Limb (tissue), 2 donors: Measurements from ENCODE around the gene NLK.
"Not testable (repeated sequence)": the region's sequence is repeated elsewhere in the genome, so short reads cannot be mapped to it uniquely, and the experiment has no call there.

Experiments
- DNase-seq, 2 donors: peaks; one replicate each; pipeline ENCODE4 v3.0.0-alpha.2; 2016; ENCODE audit errors: extremely low spot score in 2 of 2

The NLK gene

DNA sequence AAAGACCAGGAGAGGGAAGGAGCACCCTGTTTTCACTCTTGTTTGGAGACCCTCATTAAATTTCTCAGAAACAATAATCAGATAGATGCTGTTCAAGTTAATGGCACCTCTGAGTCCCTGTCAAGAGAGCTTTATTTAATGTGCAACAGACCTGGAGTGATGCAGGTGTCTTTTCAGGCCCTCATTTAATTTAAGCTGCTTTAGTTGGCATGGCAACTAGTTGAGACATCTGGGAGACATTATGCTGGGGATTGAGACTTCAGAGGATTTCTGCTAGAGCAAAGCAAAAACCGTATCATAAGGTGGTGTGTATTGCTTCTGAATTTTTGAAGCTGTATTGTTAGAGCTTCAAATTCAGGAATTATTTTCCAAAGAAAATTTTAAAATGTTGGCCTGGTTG lies 108.5 kb downstream of the NLK start:
- DNase-seq = no peak

DNA sequence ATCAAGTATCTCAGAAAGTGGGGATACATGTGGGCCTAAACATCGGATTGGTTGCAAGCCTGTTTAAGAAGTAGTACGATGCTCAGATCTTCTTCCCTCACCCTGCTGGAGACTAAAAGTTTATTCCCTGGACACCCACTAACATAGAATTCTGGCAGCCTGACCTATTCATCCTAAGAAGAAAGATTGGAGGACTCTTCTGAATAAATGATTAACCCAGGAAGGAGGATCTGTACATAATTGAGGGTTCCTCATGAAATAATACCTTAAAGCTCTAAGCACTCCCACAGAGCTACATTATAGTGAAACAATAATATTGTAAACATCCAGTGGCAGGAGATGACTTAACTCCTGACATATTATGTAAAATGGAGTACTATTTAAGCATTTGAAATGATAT lies 111.7 kb downstream of the NLK start:
- DNase-seq = no peak

DNA sequence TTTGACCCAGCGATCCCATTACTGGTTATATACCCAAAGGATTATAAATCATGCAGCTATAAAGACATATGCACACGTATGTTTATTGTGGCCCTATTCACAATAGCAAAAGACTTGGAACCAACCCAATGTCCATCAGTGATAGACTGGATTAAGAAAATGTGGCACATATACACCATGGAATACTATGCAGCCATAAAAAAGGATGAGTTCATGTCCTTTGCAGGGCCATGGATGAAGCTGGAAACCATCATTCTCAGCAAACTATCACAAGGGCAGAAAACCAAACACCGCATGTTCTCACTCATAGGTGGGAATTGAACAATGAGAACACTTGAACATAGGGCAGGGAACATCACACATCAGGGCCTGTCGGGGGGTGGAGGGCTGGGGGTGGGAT lies 112.9 kb downstream of the NLK start:
- DNase-seq = not testable (repeated sequence)

DNA sequence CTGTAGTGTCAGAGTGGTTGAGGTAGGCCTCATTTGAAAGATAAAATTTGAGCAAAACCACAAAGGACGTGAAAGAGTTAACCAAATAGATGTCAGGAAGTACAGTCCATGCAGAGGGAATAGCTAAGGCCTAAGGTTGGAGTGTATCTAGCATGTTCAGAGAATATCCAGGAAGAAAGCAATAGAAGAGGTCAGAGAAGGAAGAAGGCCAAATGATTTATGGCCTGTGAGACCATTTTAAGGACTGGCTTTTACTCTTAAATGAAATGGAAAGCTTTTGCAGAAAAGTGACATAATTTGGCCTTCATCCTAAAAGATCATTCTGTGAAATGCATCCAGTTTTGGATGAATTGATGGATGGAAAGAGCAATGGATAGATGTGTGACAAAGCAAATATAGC lies 116.5 kb downstream of the NLK start:
- DNase-seq = no peak

DNA sequence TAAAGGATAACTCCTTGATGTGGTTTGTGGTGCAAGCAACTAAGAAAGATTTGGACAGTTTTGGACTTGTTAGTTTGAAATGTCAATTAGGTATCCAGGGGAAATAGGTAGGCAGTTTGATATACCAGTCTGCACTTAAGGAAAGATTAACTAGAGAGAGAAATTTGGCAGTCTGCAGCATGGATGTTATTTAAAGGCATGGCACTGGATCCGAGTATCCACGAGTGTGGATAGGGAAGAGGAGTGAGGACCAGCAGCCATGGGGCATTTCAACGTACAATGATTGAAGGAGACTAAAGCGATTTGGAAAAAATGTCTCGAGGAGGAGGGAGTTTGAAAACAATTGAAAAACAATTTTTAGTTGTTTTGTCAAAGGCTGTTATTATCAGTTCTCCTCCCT lies 117.4 kb downstream of the NLK start:
- DNase-seq = no peak

DNA sequence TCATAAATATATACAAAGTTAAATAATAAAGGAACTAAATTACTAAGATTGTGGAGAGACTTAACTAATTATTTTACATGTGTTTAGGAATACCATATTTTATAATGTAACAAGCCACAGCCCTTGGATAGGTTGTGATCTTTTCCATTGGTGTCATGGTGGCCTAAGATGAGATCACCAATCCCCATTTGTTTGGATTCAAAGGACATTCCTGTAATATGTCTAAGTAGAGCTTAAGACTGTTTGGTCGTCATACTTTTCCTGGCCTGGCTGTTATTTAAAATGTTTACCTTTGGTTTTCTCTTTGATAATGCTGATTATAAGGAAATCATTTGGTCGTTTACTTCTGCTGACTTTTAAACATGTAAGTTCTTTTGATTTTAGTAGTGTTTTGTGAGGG lies 118.1 kb downstream of the NLK start:
- no peak for DNase-seq

DNA sequence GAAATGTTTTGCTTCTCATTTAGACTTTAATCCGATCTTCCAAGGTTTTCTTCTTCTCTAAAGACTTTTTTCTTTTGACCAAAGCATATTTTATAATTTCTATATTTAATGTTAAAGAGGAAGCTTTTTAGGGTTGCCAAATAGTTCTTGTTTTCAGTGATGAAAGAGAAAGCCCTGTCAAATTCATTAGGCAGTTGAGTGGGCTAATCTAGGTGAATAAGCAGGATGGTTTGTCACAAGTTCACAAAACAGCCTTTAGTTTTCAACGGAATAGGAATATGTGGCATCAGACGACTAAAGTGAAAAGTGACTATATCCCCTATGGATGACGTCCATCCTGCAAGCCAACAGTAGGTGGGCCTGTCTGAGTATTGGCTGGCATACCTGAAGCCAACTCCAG lies 118.8 kb downstream of the NLK start:
- DNase-seq = no peak

DNA sequence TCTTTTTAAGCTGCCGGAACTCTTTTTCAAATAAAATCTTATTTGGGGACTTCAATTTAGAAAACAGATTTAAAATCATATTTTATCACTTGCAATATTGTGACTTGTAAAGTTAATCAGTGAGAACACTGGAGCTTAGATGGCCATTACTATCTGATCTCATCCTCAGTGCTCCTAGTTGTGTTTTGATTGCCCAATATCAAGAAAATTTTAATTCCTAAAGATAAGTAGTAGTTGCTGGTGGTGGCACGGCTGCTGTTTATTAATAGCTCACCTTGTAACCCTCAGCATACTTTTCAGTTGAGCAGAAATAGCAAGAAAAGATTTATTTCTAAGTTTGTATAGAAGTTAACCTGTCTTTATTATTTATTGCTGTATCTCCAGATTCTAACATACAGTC lies 124.0 kb downstream of the NLK start:
- no peak for DNase-seq

DNA sequence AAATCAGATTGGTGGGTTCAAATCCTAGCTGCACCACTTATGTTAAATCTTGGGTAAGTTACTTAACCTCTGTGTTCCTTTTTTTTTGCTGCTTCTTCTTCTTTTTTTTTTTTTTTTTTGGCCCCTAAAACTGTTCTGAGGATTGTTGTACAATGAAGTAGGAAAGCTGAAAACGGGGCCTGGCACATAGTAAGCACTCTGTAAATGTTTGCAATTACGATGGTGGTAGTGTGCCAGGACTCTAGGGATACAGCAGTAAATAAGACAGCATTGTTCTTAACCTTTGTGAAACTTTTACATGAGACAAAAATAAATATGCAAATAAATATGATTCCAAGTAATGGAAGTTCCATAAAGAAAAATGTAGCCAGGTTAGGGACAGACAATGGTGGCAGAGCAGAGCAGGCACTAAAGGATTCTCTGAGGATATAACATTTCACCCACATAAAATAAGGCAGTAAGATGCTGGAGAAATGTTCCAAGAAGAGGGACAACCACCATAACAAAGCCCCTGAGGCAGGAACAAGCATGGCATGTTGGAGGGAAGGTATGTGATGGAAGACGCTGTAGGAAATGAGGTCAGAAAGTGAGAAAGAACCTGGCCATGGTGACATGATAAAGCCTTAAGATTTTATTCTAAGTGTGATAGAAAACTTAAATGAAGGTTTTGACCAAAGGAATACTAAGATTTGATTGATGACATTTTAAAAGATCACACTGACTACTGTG lies 127.3 kb downstream of the NLK start:
- no peak for DNase-seq

DNA sequence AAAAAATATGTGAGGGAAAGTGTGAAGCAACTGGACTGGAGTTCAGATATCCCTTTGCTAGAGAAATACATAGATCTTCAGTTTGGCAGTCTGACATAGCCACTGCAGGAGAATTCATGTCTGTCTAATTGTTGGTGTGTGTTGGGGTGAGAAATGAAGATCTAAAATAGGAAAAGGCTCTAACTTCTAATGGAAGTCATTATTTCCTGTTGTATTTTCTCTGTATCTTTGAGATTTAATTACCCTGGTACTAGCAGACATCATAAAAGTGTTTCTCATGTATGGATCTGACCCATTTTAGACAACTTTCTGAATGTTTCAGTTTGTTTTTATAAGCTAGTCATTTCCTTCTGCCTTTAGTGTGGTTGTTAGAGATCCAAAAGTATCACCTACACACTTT lies 128.3 kb downstream of the NLK start:
- no peak for DNase-seq

DNA sequence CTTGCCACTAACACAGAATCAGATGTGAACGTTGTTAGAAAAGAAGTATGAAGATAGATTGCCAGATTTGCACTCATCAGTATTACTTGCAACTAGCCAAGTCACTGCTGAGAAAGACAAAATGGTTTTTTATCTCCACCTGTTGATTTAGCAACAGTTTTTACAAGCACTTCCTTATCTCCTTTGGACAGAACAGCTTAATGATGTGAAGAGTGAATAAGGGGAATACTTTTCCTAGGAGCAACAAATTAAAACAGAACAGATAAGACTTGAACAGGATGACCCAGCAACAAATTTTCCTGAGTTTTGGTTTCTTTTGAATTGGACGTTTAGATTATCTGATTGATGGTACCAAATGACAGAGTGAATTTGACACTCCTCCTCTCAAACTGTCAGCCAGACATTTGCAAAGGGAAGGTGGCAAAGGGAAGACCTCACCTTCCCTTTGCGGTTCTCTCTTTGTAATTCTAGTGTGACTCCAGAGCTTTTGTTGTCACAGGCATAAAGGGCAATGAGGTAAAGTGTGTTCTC lies 130.6 kb downstream of the NLK start:
- DNase-seq = no peak

DNA sequence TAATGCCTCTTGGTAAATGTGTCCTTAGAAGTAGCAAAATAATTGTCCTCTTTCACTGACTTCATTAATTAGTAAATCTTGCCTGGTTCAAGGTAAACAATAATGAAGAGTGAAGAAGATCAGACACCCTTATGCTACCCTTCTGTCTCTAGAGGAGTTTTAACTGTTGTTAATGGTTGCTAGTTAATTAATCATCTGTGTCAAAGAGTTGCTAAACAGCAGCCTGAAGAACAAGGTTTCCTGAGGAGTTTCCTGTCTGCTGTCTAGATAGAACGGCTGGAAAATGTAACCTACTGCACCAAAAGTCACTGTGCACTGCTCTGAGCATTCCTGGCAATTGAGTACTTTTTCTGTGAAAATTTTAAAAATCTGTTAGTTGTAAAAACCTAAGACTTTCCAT lies 131.3 kb downstream of the NLK start:
- DNase-seq = no peak

DNA sequence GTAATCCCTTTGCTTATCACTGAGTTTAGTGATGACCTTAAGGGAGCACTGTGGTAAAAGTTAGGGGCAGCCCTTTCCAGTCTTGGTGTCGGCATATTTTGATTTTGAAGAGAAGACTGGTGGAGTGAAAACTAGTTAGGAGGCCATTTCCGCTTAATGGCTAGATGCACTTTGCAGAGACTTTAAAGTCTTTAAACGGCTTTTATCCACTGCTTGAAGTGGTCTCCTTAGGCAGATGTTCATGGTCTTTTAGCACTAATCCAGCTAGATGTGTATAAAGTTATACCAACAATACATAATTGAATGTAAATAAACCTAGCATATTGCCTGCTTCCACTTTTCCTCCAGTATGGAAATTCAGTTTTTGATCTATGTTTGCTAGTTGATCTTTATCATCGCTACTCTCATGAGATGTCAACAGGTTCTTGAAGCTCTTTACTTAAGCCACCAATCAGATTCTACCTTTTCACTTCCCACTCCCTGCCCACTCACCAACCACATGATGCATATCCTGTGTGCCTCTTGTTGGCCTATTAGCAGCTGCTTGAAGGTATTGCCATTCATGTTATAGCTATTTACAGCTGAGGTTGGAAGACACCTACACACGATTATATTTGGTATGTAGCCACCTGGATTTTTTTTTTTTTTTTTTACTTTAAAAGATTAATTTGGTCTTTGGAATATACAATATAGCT lies 132.0 kb downstream of the NLK start:
- no peak for DNase-seq

DNA sequence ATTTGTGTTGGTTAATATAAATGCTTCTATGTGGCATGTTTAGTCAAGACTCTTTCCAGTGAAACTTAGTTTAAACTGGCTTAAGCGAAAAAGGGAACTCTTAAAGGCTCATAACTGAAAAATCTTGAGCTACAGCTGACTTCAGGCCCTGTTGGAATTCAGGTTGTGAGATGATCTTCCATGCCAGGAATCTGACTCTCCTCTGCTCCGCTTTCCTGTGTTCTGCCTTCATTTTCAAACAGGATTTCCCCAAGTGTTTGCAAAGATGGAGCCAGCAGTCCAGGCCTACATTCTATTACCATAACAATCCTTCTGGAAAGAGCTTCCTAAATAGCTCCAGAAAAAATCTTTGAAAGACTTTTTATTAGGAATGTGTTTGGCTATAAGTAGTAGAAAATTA lies 134.9 kb downstream of the NLK start:
- no peak for DNase-seq

DNA sequence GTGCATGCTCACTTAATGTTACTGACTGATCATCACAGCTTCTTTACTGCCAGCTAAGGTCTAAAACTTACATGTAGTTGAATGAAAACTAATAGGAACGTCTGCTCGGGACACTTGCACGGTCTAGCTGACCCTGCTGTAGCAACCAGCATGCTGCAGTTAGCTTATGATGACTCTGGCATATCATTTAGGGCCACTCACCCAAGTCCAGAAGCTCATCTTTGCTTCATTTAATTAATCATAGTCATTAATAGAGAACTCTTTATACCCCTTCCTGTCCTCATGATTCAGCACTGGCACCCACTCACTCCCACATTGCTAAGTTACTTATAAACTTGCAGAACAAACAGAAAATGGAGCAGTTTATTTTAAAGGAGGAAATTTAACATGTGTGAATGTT lies 136.3 kb downstream of the NLK start:
- DNase-seq = no peak

DNA sequence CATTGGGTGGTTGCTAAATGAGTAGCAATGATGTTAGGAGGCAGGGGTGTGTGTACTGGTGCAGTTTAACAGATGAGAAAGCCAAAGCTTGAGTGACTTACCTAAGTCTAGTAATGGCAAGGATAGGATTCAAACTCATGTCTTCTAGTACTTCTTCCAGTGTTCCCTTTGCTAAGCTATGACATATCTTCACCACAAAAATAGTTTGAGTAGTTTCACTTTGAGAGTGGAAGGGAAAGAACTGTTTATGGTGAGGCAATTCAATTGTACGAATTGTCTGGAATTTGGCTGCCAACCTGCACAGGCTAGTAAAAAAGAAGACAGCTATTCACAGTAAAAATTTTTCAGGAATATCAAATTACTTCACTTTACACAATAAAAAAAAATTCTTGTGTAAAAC lies 138.0 kb downstream of the NLK start:
- DNase-seq = no peak

DNA sequence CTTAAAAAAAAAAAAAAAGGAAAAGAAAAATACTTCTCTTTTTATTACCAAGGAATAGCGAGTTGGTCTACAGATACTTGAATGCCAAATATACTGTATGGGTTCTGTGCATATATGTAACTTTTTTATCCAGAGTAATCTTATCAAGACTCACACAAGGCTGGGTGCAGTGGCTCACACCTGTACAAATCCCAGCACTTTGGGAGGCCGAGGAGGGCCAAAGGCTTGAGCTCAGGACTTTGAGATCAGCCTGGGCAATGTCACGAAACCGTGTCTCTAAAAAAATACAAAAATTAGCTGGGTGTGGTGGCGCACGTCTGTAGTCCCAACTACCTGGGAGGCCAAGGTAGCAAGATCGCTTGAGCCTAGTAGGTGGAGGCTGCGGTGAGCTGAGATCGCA lies 139.1 kb downstream of the NLK start:
- DNase-seq = no peak

DNA sequence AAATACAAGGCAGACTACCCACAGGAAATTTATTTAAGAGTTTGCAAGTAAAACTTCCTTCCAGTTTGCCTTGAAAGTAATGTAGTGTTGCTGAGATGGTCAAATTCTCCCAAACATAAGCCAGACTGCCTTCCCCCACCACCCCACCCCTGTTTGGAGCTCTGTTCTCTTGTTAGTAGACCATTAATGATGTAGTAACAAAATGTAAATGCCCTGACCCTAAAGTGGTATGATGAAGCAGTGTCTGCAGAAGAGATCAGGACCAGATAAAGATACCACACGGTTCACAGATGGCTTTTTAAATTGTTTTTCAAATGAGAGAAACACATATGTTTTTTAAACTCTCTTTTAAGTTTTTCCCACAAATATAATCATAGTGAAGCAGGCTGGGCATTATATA lies 140.1 kb downstream of the NLK start:
- DNase-seq = no peak

DNA sequence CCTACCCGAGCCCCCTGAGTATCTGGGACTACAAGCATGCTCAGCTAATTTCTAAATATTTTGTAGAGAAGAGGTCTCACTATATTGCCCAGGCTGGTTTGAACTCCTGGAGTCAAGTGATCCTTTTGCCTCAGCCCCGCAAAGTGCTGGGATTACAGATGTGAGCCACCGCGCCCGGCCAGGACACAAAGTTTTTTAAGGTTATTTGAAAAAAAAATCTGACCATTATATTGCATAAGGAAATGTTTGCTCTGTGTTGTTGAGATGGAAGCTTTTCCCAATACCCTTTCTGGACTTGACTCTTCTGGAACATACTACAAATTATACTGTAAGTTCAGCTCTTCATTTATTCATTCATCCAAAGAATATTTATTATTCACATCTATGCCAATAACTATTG lies 143.2 kb downstream of the NLK start:
- DNase-seq = no peak

DNA sequence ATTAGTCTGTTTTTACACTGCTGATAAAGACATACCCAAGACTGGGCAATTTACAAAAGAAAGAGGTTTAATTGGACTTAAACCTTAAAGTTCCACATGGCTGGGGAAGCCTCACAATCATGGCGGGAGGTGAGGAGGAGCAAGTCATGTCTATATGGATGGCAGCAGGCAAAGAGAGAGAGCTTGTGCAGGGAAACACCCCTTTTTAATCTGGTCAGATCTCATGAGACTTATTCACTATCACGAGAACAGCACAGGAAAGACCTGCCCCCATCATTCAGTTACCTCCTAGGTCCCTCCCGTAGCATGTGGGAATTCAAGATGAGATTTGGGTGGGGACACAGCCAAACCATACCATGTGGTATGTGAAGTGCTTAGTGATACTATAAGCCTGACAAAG lies 144.0 kb downstream of the NLK start:
- not testable (repeated sequence) for DNase-seq

DNA sequence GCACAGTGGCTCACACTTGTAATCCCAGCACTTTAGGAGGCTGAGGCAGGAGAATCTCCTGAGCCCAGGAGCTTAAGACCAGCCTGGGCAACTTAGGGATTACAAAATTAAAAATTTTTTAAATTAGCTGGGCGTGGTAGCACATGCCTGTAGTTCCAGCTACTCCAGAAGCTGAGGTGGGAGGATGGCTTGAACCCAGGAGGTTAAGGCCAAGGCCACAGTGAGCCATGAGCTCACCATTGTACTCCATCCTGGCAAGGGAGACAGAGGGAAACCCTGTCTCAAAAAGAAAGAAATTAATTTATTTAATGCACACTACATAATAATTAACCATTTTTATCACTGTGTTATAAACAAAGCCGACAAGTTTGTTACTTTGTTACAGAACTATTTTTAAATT lies 145.5 kb downstream of the NLK start:
- DNase-seq = no peak

DNA sequence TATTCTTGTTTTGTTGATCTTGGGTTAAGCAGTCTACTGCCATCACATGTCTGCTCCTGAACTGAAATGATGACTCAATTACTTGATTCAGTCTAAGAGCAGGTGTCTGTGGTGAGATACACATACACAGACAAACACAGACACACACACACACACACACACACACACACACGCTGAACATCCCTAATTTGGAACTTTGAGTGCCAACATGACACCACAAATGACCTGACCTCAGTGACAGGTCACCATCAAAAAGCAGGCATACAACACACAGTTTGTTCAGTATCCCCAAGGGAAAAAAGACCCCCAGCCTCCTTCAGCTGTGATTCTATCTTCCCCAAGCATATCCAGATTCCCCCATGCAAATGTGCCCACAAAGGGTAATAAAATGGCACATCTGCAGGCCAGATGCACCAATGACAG lies 146.4 kb downstream of the NLK start:
- no peak for DNase-seq

DNA sequence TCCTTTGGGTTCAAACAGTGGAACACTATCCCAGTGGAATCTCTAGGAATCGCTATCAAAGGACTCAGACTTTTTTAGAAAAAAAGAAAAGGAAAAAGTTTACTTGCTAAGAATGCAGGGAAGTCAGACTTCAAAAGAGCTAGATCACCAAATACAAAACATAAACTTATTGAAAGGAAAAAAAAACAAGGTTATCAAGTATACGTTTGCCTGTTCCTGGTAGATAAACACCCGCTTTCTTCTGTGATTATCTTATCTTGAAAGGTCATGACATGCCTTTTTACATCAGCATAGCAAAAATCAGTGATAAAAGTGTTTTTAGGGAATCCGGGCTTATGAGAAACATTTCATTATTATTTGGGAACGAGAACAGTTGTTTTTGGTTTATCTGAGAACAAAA lies 147.2 kb downstream of the NLK start:
- DNase-seq = no peak
